Peyer's patch (tissue), 4 donors: Measurements from ENCODE around the gene TMEM271.

Source experiments
- POLR2A ChIP-seq, 2 donors: fragments of 450-650 bp; IDR thresholded peaks; one replicate each; pipeline ENCODE4 v1.5.1; 2017; ENCODE audit warnings: antibody characterized with exemption in 2 of 2, mild to moderate bottlenecking in 2 of 2, moderate library complexity in 2 of 2
- TF ChIP-seq, protein P1 (sequence below), 6 experiments: fragments of 450-650 bp in 4 of 6; fragments of 200-600 bp in 2 of 6; sonication (generic) in 1 of 6; IDR thresholded peaks; one replicate each; pipeline ENCODE4 v1.5.1; 2017 to 2019; ENCODE audit warnings: antibody characterized with exemption in 6 of 6, mild to moderate bottlenecking in 3 of 6, moderate library complexity in 1 of 6

DNA sequence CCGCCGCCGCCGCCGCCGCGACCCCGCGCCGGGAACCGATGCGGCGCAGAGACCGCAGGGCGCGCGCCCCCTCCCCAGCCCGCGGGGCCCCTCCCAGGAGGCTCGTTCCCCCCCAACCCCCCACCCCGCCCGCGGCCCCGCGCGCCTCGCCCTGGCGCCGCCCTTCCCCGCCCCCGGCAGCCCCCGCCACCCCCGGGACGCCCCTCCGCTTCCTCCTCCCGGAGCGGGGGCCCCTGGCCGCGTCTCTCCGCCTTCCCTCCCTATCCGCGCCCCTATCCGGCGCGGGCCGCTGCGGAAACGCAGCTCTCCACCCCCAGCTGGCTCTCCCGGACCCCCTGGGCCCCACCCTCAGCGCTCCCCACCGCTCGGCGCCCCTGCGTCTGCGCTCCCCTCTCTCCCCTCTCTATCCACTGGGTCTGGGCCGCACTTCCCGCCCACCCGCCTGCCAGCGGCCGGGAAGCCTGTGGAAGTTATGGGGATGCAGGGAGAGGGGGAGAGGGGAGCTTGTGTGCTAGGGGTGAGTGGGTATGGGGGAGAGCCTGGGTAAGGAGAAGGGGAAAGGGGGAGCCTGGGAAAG, at the start of gene TMEM271:
- TF ChIP-seq, protein P1, sequence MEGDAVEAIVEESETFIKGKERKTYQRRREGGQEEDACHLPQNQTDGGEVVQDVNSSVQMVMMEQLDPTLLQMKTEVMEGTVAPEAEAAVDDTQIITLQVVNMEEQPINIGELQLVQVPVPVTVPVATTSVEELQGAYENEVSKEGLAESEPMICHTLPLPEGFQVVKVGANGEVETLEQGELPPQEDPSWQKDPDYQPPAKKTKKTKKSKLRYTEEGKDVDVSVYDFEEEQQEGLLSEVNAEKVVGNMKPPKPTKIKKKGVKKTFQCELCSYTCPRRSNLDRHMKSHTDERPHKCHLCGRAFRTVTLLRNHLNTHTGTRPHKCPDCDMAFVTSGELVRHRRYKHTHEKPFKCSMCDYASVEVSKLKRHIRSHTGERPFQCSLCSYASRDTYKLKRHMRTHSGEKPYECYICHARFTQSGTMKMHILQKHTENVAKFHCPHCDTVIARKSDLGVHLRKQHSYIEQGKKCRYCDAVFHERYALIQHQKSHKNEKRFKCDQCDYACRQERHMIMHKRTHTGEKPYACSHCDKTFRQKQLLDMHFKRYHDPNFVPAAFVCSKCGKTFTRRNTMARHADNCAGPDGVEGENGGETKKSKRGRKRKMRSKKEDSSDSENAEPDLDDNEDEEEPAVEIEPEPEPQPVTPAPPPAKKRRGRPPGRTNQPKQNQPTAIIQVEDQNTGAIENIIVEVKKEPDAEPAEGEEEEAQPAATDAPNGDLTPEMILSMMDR (IDR thresholded peaks at IDR 0.05) = no peak
- no peak for TF ChIP-seq POLR2A (IDR thresholded peaks at IDR 0.05)
